T-helper 2 cell treated with Interferon-gamma antibody and Interleukin-4, amounts not matched to agents 5 μg/mL and 100 μg/mL, for 36 hours (primary cell): ENCODE results near the gene CD200.

Experiments
- DNase-seq: peaks from one replicate; pipeline ENCODE4 v3.0.0; 2021; ENCODE audit warnings: low spot score
- H3K27ac Mint-ChIP-seq: one replicate; pipeline ENCODE4 v1.8.0; 2021; ENCODE audit warnings: mild to moderate bottlenecking, mixed read lengths
- H3K27me3 Mint-ChIP-seq: one replicate; pipeline ENCODE4 v1.8.0; 2021; ENCODE audit warnings: low read depth, mixed read lengths
- H3K36me3 Mint-ChIP-seq: one replicate; pipeline ENCODE4 v1.8.0; 2021; ENCODE audit warnings: low read depth, mixed read lengths
- H3K4me1 Mint-ChIP-seq: one replicate; pipeline ENCODE4 v1.8.0; 2021; ENCODE audit warnings: low read depth, mixed read lengths
- H3K4me3 Mint-ChIP-seq: one replicate; pipeline ENCODE4 v1.8.0; 2022; ENCODE audit warnings: mild to moderate bottlenecking, moderate library complexity, mixed read lengths
- H3K9me3 Mint-ChIP-seq: one replicate; pipeline ENCODE4 v1.8.0; 2021; ENCODE audit warnings: mixed read lengths

CD200 gene

GRCh38 chr3:112315791-112316190 is 17.2 kb upstream of the CD200 start:
- Mint-ChIP-seq H3K27ac (no peak overlapping the region), H3K4me1 (peaks cover 20% of the 10 kb centered on the region), H3K36me3 (peaks cover 13% of the 10 kb centered on the region), H3K4me3 (no peak overlapping the region), H3K9me3 (peaks cover 22% of the 10 kb centered on the region), H3K27me3 (no peaks in the 10 kb centered on the region)
- no peak for DNase-seq

- Mint-ChIP-seq H3K36me3 (peaks cover 10% of the 10 kb centered on the region), H3K27ac (no peak overlapping the region), H3K27me3 (peaks cover 8% of the 10 kb centered on the region), H3K4me1 (peaks cover 16% of the 10 kb centered on the region), H3K9me3 (peaks cover 15% of the 10 kb centered on the region), H3K4me3 (no peak overlapping the region)
- DNase-seq, result no peak
Measured at GRCh38 chr3:112319516-112320276, 13.3 kb upstream of the CD200 start.

DNA sequence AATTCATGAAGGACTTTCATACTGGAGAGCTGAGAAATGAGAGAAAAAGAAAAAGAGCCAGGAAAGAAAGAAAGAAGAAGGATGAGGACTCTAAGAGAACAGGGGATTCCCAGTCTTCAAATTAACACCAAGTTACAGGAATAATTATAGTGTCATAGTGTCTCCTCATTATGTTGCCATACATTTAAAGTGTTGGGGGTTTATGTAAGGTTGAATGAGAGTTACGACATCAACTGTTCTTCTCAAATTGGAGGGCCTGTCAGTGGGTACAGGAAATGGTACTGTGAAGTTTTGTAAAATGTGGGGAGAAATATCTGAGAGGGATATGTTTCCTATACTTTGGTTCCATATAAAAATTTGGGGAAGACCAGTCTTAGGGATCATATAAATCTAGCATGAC is 12.3 kb upstream of the CD200 start:
- Mint-ChIP-seq H3K4me1 (peaks cover 16% of the 10 kb centered on the region), H3K36me3 (peaks cover 7% of the 10 kb centered on the region), H3K4me3 (no peak overlapping the region), H3K27me3 (peaks cover 8% of the 10 kb centered on the region), H3K9me3 (peaks cover 8% of the 10 kb centered on the region), H3K27ac (no peak overlapping the region)
- DNase-seq, result no peak

DNA sequence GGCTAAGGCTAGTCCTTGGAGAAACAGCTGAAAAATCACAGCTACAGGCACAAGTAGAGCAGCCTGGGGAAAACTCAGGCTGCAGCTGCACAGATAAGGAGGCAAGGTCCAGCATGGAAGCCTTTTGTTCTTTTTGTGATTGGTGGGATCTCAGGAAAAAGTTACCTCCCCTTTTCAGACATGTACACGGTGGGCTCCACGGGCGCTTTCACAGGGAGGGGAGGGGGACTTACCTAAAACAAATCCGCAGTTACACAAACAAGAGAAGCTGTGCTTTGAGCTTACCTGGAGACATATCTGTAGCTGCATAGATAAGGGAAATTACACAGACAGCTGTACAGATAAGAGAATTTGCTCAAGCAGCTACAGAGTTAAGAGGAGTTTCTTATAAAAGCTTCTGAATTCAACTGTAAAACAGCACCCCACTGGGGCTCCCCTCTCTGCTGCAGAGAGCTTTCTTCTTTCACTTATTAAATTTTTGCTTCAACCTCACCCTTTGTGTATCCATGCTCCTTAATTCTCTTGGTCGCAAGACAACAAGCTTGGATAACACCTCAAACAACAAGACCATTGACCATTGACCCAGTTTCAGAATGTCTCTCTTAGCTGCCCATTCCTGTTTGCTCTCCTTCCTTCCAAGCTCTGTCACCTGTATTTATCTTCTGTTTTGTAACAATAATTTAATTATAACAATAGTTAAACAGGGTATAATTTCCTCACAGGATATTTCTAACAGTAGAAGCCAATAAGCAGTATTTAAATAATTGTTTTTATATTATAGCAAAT is 10.9 kb upstream of the CD200 start:
- Mint-ChIP-seq H3K4me3 (no peak overlapping the region), H3K36me3 (peaks cover 4% of the 10 kb centered on the region), H3K9me3 (peaks cover 5% of the 10 kb centered on the region), H3K27ac (no peak overlapping the region), H3K27me3 (peaks cover 8% of the 10 kb centered on the region), H3K4me1 (peaks cover 18% of the 10 kb centered on the region)
- DNase-seq, result no peak

- Mint-ChIP-seq H3K9me3 (no peaks in the 10 kb centered on the region), H3K4me1 (peaks cover 6% of the 10 kb centered on the region)
Measured at GRCh38 chr3:112327371-112327951, 5.5 kb upstream of the CD200 start.

GRCh38 chr3:112331851-112332250 is 1.1 kb upstream of the CD200 start:
- peaks cover 34% of the 10 kb centered on the region for H3K4me1 Mint-ChIP-seq
- peaks cover 4% of the 10 kb centered on the region for H3K36me3 Mint-ChIP-seq
- DNase-seq, result no peak
- no peaks in the 10 kb centered on the region for H3K27me3 Mint-ChIP-seq
- H3K9me3 Mint-ChIP-seq, result no peaks in the 10 kb centered on the region
- H3K27ac Mint-ChIP-seq, result no peak overlapping the region
- H3K4me3 Mint-ChIP-seq, result peak overlapping the region; percentile 75

More at GRCh38 chr3:112327371-112327951, 5.5 kb upstream of the CD200 start:
- H3K27ac Mint-ChIP-seq, result no peak overlapping the region
- H3K27me3 Mint-ChIP-seq, result peaks cover 5% of the 10 kb centered on the region
- no peaks in the 10 kb centered on the region for H3K36me3 Mint-ChIP-seq
- no peak overlapping the region for H3K4me3 Mint-ChIP-seq
- peak; percentile 28 for DNase-seq

GRCh38 chr3:112333381-112334317 is 693 bp downstream of the CD200 start:
- peaks cover 49% of the 10 kb centered on the region for H3K4me1 Mint-ChIP-seq
- H3K36me3 Mint-ChIP-seq, result peaks cover 4% of the 10 kb centered on the region
- H3K9me3 Mint-ChIP-seq, result no peaks in the 10 kb centered on the region
- DNase-seq, result peak; percentile 20
- H3K27ac Mint-ChIP-seq, result peak overlapping the region; percentile 84
- peak overlapping the region; percentile 88 for H3K4me3 Mint-ChIP-seq
- H3K27me3 Mint-ChIP-seq, result no peaks in the 10 kb centered on the region

GRCh38 chr3:112334691-112335433 is 1.9 kb downstream of the CD200 start:
- no peak for DNase-seq
- Mint-ChIP-seq H3K27me3 (no peaks in the 10 kb centered on the region), H3K27ac (peak overlapping the region; percentile 84), H3K36me3 (peaks cover 4% of the 10 kb centered on the region), H3K9me3 (no peaks in the 10 kb centered on the region), H3K4me1 (peaks cover 57% of the 10 kb centered on the region), H3K4me3 (peak overlapping the region; percentile 88)

GRCh38 chr3:112335434-112335781 is 2.5 kb downstream of the CD200 start:
- peak overlapping the region; percentile 88 for H3K4me3 Mint-ChIP-seq
- peak overlapping the region; percentile 84 for H3K27ac Mint-ChIP-seq
- no peak for DNase-seq
- H3K36me3 Mint-ChIP-seq, result peaks cover 4% of the 10 kb centered on the region
- no peaks in the 10 kb centered on the region for H3K9me3 Mint-ChIP-seq
- peaks cover 57% of the 10 kb centered on the region for H3K4me1 Mint-ChIP-seq
- H3K27me3 Mint-ChIP-seq, result no peaks in the 10 kb centered on the region

DNA sequence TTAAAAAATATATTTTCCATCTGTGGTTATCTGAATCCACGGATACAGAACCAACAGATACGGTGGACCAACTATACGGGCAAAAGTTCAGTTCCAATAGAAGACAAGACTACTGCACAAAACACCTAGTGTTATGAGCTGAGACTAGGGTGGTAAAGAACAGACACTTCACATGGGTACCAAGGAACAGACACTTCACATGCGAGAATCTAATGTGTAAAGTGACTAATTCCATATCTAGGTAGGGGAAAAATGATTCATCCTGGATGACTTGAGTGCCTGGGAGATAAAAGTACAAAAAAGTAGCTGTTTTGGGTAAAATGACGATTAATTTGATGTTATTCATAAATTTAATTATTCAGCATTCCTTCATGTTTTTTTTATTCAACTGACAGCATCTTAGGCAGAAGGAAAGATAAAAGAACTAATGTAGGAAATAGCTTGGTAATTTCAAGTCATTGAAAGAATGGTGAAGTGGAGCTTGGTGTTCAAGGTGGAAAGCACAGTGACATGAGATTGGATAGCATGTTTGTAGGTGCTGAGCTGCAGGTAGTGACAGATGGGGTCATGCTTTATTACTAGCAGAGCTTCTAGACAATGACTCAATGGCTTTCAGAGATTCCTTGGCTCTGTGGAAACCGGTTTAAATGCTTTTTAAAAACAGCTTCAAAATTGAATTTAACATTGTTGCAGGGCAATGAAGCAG is 5.2 kb downstream of the CD200 start:
- DNase-seq, result no peak
- Mint-ChIP-seq H3K4me1 (peaks cover 65% of the 10 kb centered on the region), H3K27me3 (no peaks in the 10 kb centered on the region), H3K36me3 (peaks cover 18% of the 10 kb centered on the region), H3K9me3 (peaks cover 3% of the 10 kb centered on the region), H3K4me3 (peak overlapping the region; percentile 13), H3K27ac (peak overlapping the region; percentile 8)

DNA sequence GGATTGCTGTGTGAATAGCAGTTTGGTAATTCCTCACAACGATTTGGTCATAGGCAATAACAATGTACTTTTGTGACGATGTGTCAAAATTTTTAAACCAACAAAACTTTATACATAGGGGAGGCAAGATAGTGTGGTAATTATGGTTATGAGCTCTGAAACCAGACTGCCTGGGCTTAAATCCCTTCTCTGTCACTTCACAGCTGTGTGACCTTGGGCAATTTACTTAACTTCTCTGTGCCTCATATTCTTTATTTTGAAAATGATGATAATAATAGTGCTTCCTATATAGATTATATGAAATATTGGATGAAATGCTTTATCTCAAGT is 5.7 kb downstream of the CD200 start:
- Mint-ChIP-seq H3K27ac (no peak overlapping the region), H3K27me3 (no peaks in the 10 kb centered on the region), H3K4me3 (peak overlapping the region; percentile 13), H3K36me3 (peaks cover 22% of the 10 kb centered on the region), H3K4me1 (peaks cover 63% of the 10 kb centered on the region), H3K9me3 (peaks cover 4% of the 10 kb centered on the region)
- DNase-seq, result no peak

DNA sequence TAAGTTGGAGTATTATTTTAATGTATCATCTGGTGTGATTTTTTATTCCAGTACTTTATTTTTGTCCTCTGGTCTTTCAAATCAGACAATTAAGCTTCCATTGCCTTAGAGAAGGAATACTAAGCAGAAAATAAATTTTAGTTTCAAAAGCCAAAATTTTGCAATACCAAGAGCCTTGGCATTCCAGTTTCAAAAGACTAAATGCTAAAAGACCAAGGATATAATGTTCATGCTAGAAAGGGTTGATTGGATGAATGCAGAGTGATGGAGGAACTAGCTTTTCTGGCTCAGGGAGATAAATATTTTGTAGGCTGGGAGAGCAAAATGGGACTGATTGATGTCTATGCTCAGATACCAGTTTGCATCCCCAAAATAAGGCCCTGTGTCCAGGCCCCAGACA is 6.2 kb downstream of the CD200 start:
- DNase-seq, result no peak
- Mint-ChIP-seq H3K27ac (no peak overlapping the region), H3K36me3 (peaks cover 26% of the 10 kb centered on the region), H3K9me3 (peaks cover 9% of the 10 kb centered on the region), H3K27me3 (no peaks in the 10 kb centered on the region), H3K4me1 (peaks cover 60% of the 10 kb centered on the region), H3K4me3 (no peak overlapping the region)
